MV-4-11 (cell line): Measurements from ENCODE around the gene STEAP1B.
"Not testable (repeated sequence)": the region's sequence is repeated elsewhere in the genome, so short reads cannot be mapped to it uniquely, and the experiment has no call there.

Experiments
- DNase-seq: peaks from one replicate; lab custom pipeline; 2025; lab: John Stamatoyannopoulos, UW

The STEAP1B gene

DNA sequence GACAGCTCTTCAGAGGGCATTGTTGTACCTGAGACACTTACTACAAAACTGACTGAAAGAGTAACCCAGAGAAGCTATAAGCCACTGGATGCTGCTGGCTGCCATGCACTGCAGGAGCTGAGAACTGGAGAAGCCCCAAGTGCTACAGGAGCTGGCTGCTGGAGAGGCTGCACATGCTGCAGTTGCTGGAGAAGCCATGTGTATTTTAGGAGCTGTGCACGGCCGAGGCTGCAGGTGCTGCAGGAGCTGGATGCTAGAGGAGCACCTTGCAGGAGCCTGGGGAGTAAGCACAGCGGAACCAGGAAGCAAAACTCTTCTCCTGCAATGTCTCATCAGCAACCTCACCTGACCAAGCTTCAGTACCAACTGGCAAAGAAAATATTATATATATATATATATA, 45.5 kb downstream of the STEAP1B start:
- no peak for DNase-seq

DNA sequence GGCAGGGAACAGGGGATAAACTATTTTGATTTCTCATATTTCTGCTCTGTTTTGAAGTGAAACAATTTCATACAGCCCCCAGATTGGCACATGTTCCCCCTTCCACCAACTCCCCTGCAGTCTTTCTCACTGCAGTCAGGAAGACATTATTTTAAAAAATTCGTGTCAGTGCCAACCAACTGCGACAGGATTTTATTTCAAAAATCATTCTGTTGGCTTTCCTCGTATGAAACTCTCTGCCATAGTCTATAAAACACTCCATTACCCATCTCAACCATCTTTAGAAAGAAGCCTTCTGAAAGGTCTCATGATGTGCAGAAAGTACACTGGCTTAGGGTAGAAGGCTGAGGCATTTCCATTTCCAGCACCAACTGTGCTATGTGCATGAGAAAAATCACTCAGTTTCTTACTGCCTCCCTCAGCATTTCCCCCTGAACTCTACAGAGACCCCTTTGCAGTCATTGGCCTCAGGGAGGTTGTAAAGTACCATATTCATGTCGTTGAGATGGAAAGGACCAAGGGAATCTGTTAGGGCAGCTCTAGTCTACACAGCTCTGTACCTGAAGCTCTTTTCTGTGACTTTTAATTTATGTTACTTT, 46.9 kb downstream of the STEAP1B start:
- DNase-seq = no peak

DNA sequence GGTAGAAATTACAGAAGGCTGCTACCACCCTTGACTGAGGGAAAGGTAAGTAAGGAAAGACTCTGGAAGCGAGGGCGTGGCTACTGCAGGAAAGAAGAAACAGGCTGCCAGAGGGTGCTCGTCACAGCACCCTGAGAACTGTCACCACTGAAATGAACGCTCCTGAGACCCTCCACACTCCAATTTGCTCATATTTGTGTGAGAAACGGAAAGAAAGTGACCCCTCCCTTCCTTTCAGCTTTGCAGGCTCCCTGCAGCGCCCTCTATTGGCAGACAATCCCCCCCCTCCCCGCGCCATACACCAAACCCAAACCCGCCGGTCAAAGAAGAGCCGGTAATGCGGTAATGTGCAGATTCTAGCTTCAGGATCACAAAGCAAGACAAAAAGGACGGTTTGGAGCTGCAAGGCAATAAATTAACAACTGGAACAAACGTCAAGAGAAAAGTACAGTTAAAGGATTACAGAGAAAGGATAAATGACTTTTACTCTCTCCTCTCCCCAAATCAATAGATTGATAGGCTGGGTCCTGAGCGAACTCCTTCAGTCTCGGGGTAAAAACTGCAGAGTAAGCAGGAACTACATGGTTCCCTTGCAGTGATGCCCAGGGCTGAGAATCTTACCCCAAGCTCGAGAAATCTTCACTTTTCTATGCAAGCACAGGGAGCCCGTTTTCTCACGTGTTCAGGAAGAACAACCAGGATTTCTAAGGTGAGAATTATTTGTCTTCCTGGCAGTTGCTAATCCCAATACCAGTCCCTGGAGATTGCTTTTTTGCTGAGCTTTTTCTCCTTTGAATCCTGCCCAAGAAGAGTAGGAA, 47.6 kb downstream of the STEAP1B start:
- DNase-seq = no peak

DNA sequence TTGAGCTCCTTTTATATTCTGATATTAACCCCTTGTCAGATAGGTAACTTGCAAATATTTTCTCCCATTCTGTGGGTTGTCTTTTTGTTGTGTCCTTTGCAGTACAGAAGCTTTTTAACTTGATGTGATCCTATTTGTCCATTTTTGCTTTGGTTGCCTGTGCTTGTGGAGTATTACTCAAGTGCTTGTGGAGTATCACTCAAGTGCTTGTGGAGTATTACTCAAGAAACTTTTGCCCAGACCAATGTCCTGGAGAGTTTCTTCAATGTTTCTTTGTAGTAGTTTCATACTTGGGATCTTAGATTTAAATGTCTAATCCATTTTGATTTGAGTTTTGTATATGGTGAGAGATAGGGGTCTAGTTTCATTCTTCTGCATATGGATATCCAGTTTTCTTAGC, 50.0 kb downstream of the STEAP1B start:
- DNase-seq = not testable (repeated sequence)

DNA sequence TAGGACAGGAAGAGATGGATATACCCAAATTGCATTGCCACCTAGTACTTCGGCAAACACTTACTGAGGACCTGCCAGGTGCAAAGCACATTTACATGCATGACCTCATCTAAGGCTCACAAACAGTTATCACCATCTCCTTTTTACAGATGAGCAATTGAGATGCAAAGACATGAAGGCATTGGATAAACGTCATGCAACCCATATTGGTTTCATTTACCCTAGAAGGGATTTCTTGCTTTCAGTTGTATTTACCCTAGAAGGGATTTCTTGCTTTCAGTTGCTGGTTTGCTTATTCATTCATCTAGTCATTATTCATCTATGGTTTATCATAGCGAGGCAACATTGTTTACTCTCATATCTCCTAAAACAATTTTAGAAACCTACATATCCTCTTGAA, 52.2 kb downstream of the STEAP1B start:
- no peak for DNase-seq

DNA sequence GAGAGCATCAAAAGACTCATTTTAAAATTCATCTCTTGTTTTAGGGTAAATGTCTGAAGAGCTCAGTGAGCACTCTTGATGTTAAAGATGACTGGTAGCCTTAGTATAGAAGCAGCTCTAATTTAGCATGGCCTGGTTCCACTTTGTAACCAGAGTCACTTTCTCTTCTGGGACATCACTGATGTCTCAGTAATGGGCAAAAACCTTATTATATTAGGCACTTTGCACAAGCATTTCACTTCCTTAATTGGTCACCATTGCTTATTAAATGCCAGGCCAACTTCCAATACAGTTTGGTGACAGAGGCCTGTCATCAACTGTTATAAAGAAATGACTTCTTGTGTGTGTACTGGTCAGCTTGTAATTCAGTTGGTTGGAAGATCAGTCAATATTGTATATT, 53.0 kb downstream of the STEAP1B start:
- no peak for DNase-seq

DNA sequence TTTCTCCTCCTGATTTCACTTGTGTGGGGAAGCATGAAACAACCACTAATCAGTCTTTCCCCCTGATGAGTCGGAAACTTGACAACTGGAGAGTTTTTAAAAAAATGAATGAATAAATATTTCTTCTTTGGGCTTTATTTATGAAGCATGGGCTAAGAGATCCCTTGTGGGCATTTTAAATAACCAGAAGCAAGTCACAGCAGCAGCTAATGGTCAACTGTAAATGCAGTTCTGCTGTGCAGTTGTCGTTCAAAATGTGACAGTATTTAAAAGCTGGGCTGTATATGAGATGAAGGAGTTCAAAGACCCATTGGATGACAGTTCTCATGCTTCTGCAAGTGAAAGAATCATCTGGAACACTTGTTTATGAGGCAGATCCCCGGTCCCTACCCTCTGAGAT, 54.1 kb downstream of the STEAP1B start:
- no peak for DNase-seq

DNA sequence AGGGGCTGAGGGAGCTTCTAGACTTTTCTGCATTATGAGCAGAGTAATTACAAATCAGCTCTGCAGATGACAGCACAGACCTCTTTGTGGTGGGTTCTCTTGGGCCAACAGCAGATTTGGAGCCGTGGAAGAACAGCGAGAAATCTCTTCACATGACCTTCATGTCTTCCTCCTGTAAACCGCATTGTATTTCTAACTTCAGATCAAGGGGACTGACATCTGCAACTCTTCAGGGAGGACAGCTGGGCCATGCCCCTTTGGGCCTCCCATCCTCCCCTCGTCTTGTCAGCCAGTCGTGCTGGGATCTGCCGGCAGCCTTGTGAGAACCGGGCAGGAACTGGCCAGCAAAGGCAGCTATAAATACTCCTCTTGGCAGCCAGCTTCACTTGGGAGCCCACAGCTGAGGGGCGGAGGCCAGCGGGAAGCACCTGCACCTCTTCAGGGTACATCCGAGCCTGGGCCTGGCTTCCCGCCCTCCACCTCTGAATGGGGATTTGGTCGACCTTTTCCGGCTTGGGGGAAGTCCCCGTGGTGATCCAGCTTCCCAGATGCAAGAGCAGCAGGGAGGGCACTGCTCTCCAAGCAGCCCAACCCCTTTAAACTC, 54.7 kb downstream of the STEAP1B start:
- DNase-seq = no peak

DNA sequence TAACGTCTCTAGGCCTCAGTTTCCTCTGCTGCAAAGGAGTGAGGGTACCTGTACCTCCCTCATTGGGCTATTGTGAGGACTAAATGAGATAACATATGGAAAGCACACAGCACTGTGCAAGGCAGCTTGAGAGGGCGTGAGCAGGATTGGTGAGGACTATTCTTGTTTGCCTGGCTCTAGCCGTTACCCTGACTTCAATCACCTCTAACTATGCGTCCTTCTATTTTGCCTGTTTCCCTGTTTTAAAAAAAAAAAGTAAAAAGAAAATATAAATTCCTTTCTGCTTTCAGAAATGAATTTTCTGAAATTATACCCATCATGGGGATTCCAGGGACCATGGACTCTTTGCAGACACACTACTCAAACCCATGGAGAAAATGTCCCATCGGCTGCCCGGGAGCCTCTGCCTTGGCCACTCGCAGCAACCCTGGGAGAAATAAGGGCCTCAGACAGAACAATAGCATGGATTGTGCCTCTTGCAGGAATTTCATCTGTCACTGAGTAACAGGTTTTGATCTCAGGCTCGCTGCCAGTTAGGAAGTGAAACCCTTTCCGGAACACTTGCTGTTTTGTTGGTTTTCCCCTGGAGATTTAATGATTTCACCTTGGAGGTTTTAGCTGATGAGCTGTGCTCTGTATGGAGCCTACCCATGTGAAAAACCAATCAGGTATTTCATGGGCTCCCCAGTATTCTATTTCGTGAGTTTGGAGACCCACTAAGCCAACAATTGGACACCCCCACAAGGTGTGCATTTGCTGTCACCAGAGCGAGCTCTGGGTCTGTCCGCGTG, 55.6 kb downstream of the STEAP1B start:
- DNase-seq = no peak

DNA sequence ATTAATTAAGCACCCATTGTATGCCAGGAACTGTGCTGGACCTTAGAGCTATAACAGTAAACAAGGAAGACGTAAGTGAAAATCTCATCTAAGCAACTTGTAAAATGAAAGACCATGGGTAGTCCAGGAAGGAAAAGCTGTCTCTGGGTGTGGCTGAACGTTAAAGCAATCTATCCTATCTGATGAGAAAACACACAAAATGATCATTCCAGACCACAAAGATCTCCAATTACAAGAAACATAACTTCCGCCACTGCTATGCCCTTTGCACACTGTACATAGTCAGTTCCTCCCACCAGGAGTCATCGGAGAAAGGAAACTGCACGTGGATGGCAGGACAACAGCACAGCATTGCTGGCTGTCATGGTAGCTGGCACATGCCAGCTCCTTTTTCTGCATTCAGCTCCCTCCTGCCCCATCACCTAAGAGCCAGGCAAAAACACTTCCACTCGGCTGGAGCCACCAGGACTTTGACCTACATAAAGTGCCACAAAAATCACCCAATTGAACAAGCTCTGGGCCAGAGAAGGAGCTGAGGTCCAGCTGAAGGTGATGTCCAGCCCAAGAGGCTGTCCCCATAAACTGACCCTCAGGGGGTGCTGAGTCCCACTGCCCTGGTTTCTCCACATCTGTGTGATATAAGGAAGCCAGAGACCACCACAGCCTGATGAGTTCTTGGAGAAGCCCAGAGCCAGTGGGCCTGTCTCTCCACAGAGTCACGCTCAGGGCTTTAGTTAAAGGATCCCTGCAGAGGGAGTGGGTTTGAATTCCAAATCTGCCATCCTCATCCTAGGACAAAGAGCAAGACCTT, 56.4 kb downstream of the STEAP1B start:
- DNase-seq = no peak

DNA sequence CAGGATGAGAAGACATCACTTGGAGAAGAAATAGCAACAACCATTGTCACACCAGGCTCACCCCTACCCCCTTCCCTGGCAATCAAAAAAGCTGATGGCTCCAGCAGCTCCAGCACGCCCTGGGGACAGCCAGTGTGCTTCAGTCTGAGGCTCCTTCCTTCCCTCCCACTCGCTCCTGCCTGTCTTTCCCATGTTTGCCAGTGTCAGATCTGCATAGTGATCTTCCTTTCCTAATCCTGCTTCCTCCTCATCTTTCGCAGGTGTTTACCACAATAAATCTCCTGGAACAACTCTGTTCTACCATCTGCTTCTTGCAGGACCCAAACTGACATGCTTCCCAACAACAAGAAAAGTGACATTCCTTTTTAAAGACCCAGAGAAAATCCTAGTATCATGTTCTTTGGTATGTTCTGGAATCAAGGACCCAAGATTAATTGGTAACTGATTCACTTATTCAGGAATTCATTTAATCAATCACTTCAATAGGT, 57.1 kb downstream of the STEAP1B start:
- no peak for DNase-seq

DNA sequence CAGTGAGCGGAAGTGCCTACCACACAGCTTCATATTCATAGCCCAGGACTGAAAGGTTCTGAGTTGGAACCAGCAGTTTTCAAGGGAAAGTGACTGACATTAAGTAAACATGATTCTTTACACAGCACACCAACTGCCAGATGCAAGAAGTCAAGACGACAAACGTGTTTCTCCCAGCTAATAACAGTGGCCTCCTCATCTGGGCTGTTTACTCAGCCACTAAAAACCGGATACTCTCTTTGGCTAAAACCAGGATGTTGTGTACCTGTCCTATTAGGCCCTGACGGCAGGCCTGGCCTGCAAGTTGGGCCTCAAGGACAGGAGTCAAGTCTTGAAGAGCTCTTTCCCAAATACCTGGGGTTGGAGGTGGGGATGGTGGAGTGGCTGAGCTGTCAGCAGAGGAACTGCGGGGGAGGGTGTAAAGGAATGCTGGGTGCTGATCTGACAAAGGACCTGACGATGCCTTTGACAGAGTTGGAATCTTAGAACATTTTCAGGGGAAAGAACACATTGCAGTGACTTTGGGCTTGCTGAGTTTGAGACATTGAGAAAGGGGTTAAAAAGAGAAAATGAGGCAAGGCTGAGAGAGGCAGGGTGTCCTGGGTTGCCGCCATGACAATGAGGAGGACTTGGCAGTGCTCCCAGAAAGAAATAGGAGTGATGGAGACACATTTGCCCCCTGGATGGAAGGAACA, 57.7 kb downstream of the STEAP1B start:
- no peak for DNase-seq

DNA sequence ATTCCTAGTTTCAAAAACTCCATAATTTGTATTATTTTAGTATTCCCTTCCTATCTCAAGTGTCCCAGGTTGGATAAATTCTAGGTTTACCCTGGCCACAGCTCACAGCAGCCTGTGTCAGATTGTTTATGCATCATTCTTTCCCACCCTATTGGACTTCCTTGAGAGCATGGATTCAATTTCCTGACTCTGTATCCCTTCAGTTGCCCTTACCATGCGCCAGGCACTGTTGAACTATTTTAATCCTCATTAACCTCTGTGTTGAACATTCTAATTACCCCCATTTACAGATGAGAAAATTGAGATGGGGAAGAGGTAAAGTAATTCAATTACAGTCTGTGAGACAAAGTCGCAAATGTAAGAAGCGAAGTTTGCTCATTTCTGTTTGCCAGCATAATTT, 58.8 kb downstream of the STEAP1B start:
- DNase-seq = no peak

DNA sequence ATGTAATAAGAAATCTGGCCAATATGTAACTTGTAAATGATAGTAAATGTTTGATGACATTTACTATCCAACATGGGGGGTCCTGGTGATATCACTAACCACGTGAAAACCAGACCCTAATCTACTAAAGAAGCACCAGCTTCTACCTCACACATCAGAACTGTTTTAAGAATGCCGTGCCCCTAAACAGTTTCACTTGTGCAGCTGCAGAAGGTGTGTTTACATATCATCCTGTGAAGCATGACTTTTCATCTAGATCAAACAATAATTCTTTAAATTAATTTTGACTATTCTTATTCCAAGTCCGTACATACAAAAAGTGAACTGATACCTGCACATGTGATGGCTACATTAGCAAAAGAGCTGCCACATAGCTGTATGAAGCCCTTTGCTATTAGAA, 61.0 kb downstream of the STEAP1B start:
- DNase-seq = no peak

DNA sequence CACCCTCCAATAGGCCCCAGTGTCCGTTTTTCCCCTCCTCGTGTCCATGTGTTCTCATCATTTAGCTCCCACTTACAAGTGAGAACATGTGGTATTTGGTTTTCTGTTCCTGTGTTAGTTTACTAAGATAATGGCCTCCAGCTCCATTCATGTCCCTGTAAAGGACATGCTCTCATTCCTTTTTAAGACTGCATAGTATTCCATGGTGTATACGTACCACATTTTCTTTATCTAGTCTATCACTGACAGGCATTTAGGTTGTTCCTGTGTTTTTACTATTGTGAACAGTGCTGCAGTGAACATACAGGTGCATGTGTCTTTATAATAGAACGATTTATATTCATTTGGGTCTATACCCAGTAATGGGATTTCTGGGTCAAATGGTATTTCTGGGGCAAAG, 63.4 kb downstream of the STEAP1B start:
- not testable (repeated sequence) for DNase-seq

DNA sequence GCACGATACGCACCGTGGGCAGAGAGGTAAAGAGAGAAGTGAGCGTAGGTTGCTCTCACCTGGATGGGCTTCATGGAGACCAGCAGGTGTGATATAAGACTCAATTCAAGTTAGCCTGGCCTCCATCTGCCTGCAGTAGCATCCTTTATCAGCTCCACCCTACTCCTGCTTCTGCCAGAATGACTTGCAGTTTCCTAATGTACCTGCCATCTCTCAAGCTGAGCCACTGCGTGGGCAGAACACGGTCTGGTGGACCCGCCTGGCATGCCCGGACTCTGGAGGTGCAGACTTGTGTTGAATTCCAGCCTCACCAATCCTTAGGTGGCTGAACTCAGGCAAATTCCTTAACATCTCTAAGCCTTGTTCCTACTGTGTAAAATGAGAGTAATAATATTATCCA, 64.3 kb downstream of the STEAP1B start:
- no peak for DNase-seq

DNA sequence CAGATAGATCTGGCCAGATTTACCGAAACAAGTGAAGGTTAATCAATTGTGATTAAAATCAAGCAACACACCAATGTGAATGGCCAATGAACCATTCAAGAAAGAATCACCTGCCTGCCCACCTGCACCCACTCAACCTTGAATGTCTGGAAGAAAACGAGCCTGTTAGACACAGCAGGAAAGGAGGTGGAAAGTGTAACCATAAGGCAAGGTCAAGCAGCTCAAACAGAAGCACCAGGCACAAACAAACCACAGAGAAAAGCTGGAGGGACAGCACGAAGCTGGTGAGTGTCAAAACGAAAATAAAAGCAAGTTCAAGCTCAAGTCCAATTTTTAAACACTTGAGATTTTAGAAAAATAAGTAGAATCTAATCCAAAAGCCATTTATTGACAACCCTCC, 64.9 kb downstream of the STEAP1B start:
- DNase-seq = no peak

DNA sequence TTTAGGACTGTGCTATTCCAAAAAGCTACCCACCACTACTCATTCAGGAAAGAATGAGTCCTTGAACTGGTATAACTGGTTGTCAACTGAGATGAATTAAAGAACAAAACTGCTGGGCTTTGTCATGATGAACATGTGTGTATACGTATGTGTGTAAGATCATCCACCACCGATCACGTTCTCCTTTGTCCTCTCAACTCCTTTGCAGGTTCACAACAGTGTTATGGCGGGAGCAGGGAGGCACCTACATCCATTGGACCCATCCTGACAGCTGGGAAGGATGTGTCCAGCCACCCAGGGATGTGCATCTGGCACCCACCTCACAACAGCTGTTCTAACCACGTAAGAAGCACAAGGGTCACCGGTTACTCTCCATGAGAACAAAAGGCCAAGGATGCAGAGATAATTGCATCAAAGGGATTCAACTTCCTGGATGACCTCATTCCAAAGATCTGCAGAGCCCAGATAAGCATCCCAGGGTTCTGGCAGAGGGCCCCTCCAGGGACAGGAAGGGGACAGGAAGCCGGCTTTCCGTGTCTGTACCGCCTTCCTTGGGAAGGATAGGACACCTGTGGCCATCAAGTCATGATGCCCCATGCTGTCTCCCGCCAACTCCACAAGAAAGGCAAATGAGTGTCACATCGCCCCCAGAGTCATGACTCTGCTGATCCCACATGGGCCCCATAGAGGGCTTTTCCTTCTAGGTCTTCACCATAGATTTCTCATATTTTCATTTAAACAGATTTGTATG, 66.1 kb downstream of the STEAP1B start:
- DNase-seq = no peak

DNA sequence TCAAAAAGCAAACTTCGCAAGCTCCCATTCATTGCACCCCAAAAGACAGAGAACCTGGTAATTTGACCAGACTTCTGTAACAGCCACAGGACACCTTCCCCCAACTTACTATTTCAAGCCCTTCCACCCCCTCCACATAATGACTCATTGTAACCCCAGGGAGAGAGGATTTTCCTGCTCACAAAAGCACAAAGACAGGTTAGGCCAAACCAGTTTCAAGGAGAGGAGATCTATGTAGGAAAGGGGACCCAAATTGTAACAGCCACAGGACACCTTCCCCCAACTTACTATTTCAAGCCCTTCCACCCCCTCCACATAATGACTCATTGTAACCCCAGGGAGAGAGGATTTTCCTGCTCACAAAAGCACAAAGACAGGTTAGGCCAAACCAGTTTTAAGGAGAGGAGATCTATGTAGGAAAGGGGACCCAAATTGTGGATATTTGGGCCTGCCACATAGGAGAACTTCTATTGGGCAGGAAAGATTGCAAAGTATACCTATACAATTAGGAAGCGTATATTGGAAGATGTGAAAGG, 66.8 kb downstream of the STEAP1B start:
- DNase-seq = not testable (repeated sequence)

DNA sequence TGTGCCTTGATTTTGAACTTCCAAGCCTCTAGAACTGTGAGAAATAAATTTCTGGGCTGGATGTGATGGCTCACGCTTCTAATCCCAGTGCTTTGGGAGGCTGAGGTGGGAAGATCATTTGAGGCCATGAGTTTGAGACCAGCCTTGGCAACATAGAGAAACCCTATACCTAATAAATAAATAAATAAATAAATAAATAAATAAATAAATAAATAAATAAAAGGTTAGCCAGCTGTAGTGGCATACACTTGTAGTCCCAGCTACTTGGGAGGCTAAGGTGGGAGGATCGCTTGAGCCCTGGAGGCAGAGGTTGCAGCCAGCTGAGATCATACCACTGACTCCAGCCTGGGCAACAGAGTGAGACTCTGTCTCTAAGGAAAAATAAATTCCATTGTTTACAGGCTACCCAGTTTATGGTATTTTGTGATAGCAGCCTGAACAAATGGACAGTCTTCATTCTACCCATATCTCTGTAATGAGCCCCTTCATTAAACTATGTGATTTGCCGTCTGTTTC, 67.7 kb downstream of the STEAP1B start:
- DNase-seq = no peak
